ENCODE data around the gene INTS1. TPM values are rescaled to one million over a fixed set of nuclear protein-coding genes. Genes with fewer than 3 reads are reported as not detected.

INTS1 gene
- total RNA-seq, 1 donor from 2014 or later, result 109 TPM

GRCh38 chr7:1436608-1437007 lies 67.6 kb downstream of the INTS1 start:
- Mint-ChIP-seq H3K4me3 (ENCODE audit: unreplicated experiment) (no peak overlapping the region), H3K36me3 (ENCODE audit: low read depth, unreplicated experiment) (peaks cover 2% of the 10 kb centered on the region), H3K4me1 (ENCODE audit: unreplicated experiment) (no peaks in the 10 kb centered on the region), H3K27me3 (ENCODE audit: unreplicated experiment) (peaks cover 4% of the 10 kb centered on the region), H3K27ac (ENCODE audit: unreplicated experiment) (no peak overlapping the region), H3K9me3 (ENCODE audit: unreplicated experiment) (no peaks in the 10 kb centered on the region)
- DNase-seq (ENCODE audit: low spot score), result no peak
- no peak for TF ChIP-seq CTCF (IDR thresholded peaks at IDR 0.05; ENCODE audit: unreplicated experiment)

- H3K27ac Mint-ChIP-seq (ENCODE audit: unreplicated experiment), result no peak overlapping the region
- H3K4me3 Mint-ChIP-seq (ENCODE audit: unreplicated experiment), result no peak overlapping the region
- no peak for TF ChIP-seq CTCF (IDR thresholded peaks at IDR 0.05; ENCODE audit: unreplicated experiment)
- H3K36me3 Mint-ChIP-seq (ENCODE audit: low read depth, unreplicated experiment), result no peaks in the 10 kb centered on the region
- peaks cover 5% of the 10 kb centered on the region for H3K27me3 Mint-ChIP-seq (ENCODE audit: unreplicated experiment)
- no peak for DNase-seq (ENCODE audit: low spot score)
- H3K9me3 Mint-ChIP-seq (ENCODE audit: unreplicated experiment), result no peaks in the 10 kb centered on the region
- H3K4me1 Mint-ChIP-seq (ENCODE audit: unreplicated experiment), result no peaks in the 10 kb centered on the region
Measured at GRCh38 chr7:1434891-1435670, 69.1 kb downstream of the INTS1 start.

- DNase-seq (ENCODE audit: low spot score), result no peak
- Mint-ChIP-seq H3K9me3 (ENCODE audit: unreplicated experiment) (no peaks in the 10 kb centered on the region), H3K27me3 (ENCODE audit: unreplicated experiment) (peaks cover 2% of the 10 kb centered on the region), H3K36me3 (ENCODE audit: low read depth, unreplicated experiment) (no peaks in the 10 kb centered on the region), H3K27ac (ENCODE audit: unreplicated experiment) (no peak overlapping the region), H3K4me1 (ENCODE audit: unreplicated experiment) (no peaks in the 10 kb centered on the region), H3K4me3 (ENCODE audit: unreplicated experiment) (no peak overlapping the region)
- TF ChIP-seq CTCF (IDR thresholded peaks at IDR 0.05; ENCODE audit: unreplicated experiment), result no peak
Measured at GRCh38 chr7:1434165-1434718, 69.9 kb downstream of the INTS1 start.

- Mint-ChIP-seq H3K9me3 (ENCODE audit: unreplicated experiment) (no peaks in the 10 kb centered on the region), H3K4me3 (ENCODE audit: unreplicated experiment) (no peak overlapping the region), H3K36me3 (ENCODE audit: low read depth, unreplicated experiment) (no peaks in the 10 kb centered on the region), H3K4me1 (ENCODE audit: unreplicated experiment) (no peaks in the 10 kb centered on the region), H3K27me3 (ENCODE audit: unreplicated experiment) (peaks cover 1% of the 10 kb centered on the region), H3K27ac (ENCODE audit: unreplicated experiment) (no peak overlapping the region)
- TF ChIP-seq CTCF (IDR thresholded peaks at IDR 0.05; ENCODE audit: unreplicated experiment), result no peak
- no peak for DNase-seq (ENCODE audit: low spot score)
Measured at GRCh38 chr7:1433128-1433920, 70.9 kb downstream of the INTS1 start.

Measured in endothelial cell (in vitro differentiated cells).